GM23338 (cell line): ENCODE measurements around the gene ZNF277. TPM values are rescaled to one million over a fixed set of nuclear protein-coding genes. Genes with fewer than 3 reads are reported as not detected.
A peak's percentile ranks its signal among the peaks of the same experiment; 100 is the strongest.

Experiments
- ATAC-seq: fragments of 200-7000 bp; cut with Tn5 transposase; 3 replicates; pipeline ENCODE4 v1.9.1; 2020
- DNase-seq: peaks from one replicate; pipeline ENCODE4 v3.0.0-alpha.2; 2015; ENCODE audit warnings: low spot score
- H2AFZ ChIP-seq: fragments of 200-600 bp; sonication (generic); 2 replicates; pipeline ENCODE4 v1.8.0; 2016; ENCODE audit warnings: antibody characterized with exemption, mild to moderate bottlenecking, moderate library complexity
- H3F3A ChIP-seq: fragments of 200-600 bp; sonication (generic); replicated peaks from 2 replicates; pipeline ENCODE4 v1.8.0; 2017; ENCODE audit warnings: antibody characterized with exemption, mixed run types, low read depth
- H3K27ac ChIP-seq: fragments of 200-600 bp; sonication (generic); 2 replicates; pipeline ENCODE4 v1.6.1; 2016; ENCODE audit warnings: low read depth
- H3K27me3 ChIP-seq: fragments of 200-600 bp; sonication (generic); 2 replicates; pipeline ENCODE4 v1.8.0; 2016; ENCODE audit warnings: mild to moderate bottlenecking, mixed run types, moderate library complexity; ENCODE audit not compliant: insufficient read depth
- H3K36me3 ChIP-seq: fragments of 200-600 bp; sonication (generic); 2 replicates; pipeline ENCODE4 v1.8.0; 2016; ENCODE audit warnings: mild to moderate bottlenecking; ENCODE audit not compliant: insufficient read depth
- H3K4me1 ChIP-seq: fragments of 200-600 bp; sonication (generic); 2 replicates; pipeline ENCODE4 v1.8.0; 2016; ENCODE audit warnings: mild to moderate bottlenecking, moderate library complexity; ENCODE audit not compliant: insufficient read depth
- H3K4me2 ChIP-seq: fragments of 200-600 bp; sonication (generic); 2 replicates; pipeline ENCODE4 v1.7.1; 2017; ENCODE audit warnings: mixed run types
- H3K4me3 ChIP-seq: fragments of 200-600 bp; sonication (generic); 2 replicates; pipeline ENCODE4 v1.6.1; 2016; ENCODE audit warnings: mixed run types
- H3K79me2 ChIP-seq: fragments of 200-600 bp; sonication (generic); replicated peaks from 2 replicates; pipeline ENCODE4 v1.8.0; 2017; ENCODE audit warnings: mild to moderate bottlenecking; ENCODE audit not compliant: insufficient read depth
- H3K9me2 ChIP-seq: fragments of 200-600 bp; sonication (generic); 2 replicates; pipeline ENCODE4 v1.8.0; 2017; ENCODE audit not compliant: insufficient read depth
- H4K20me1 ChIP-seq: fragments of 200-600 bp; sonication (generic); replicated peaks from 2 replicates; pipeline ENCODE4 v1.8.0; 2017; ENCODE audit warnings: mild to moderate bottlenecking; ENCODE audit not compliant: insufficient read depth
- H3K27ac Mint-ChIP-seq: 2 replicates; pipeline ENCODE4 v1.8.0; 2020; ENCODE audit warnings: inconsistent platforms, mild to moderate bottlenecking, moderate library complexity, mixed read lengths
- H3K27me3 Mint-ChIP-seq: 3 replicates; pipeline ENCODE4 v1.8.0; 2022; ENCODE audit warnings: low read depth, mild to moderate bottlenecking, moderate library complexity, mixed read lengths, inconsistent platforms; ENCODE audit not compliant: insufficient read depth, poor library complexity
- H3K36me3 Mint-ChIP-seq: 3 replicates; pipeline ENCODE4 v1.8.0; 2021; ENCODE audit warnings: low read depth, mild to moderate bottlenecking, inconsistent platforms, moderate library complexity, mixed read lengths
- H3K4me1 Mint-ChIP-seq: 3 replicates; pipeline ENCODE4 v1.8.0; 2020; ENCODE audit warnings: mild to moderate bottlenecking, inconsistent platforms, mixed read lengths
- H3K4me3 Mint-ChIP-seq: 3 replicates; pipeline ENCODE4 v1.8.0; 2021; ENCODE audit warnings: moderate library complexity, mild to moderate bottlenecking, inconsistent platforms, mixed read lengths
- H3K9me3 Mint-ChIP-seq: 3 replicates; pipeline ENCODE4 v1.8.0; 2020; ENCODE audit warnings: moderate library complexity, mild to moderate bottlenecking, inconsistent platforms, mixed read lengths
- CREB1 ChIP-seq: fragments of 250-450 bp; sonication (Bioruptor Pico); IDR thresholded peaks from 2 replicates; pipeline ENCODE4 v1.5.0; 2020; ENCODE audit warnings: low read depth, mild to moderate bottlenecking, moderate library complexity
- CTCF ChIP-seq, 2 experiments: fragments of 200-600 bp in 1 of 2; sonication (generic) in 1 of 2; conservative IDR thresholded peaks; 2 replicates each; pipeline versions ENCODE4 v1.5.1 to v1.6.1; 2016 to 2017; ENCODE audit warnings: antibody characterized with exemption in 2 of 2, low read depth in 2 of 2, mild to moderate bottlenecking in 2 of 2, moderate library complexity in 1 of 2
- EZH2 ChIP-seq: fragments of 200-600 bp; sonication (generic); IDR thresholded peaks from one replicate; pipeline ENCODE4 v1.8.0; 2017; ENCODE audit warnings: antibody characterized with exemption, mild to moderate bottlenecking, low read depth; ENCODE audit not compliant: unreplicated experiment
- EZH2phosphoT487 ChIP-seq: fragments of 200-600 bp; sonication (generic); IDR thresholded peaks from one replicate; pipeline ENCODE4 v1.8.1; 2018; ENCODE audit warnings: antibody characterized with exemption; ENCODE audit not compliant: unreplicated experiment
- JUNB ChIP-seq: IDR thresholded peaks from one replicate; pipeline ENCODE4 v1.6.1; 2016; ENCODE audit warnings: antibody characterized with exemption; ENCODE audit not compliant: unreplicated experiment
- NANOG ChIP-seq: IDR thresholded peaks from 2 replicates; pipeline ENCODE4 v1.6.1; 2016; ENCODE audit warnings: antibody characterized with exemption, borderline replicate concordance
- POLR2AphosphoS5 ChIP-seq: IDR thresholded peaks from 2 replicates; pipeline ENCODE4 v1.6.1; 2016; ENCODE audit warnings: antibody characterized with exemption, low read depth
- STAT1 ChIP-seq: IDR thresholded peaks from one replicate; pipeline ENCODE4 v1.6.1; 2016; ENCODE audit warnings: antibody characterized with exemption; ENCODE audit not compliant: unreplicated experiment
- ZNF114 ChIP-seq: fragments of 250-450 bp; sonication (Bioruptor Pico); IDR thresholded peaks from 2 replicates; pipeline ENCODE4 v1.5.0; 2020; ENCODE audit warnings: mild to moderate bottlenecking, moderate library complexity
- ZNF331 ChIP-seq: fragments of 250-450 bp; sonication (Bioruptor Pico); IDR thresholded peaks from 2 replicates; pipeline ENCODE4 v1.5.0; 2020; ENCODE audit warnings: low read depth, mild to moderate bottlenecking, moderate library complexity
- ZNF462 ChIP-seq: fragments of 250-450 bp; sonication (Bioruptor Pico); IDR thresholded peaks from 2 replicates; pipeline ENCODE4 v1.5.0; 2020; ENCODE audit warnings: mild to moderate bottlenecking, moderate library complexity
- polyA plus RNA-seq: library from polyadenylated mRNA; unstranded; fragments of >200 nt; fragmentation: Nextera tagmentation; extraction: Ambion mirVana; gene quantifications from 2 replicates; pipeline ENCODE4 v1.2.1, GENCODE V29; 2016
- total RNA-seq: library from RNA; depleted of rRNA; stranded (reverse); fragments of >200 nt; shearing (Covaris generic); gene quantifications from 2 replicates; pipeline ENCODE4 v1.2.3, GENCODE V29; 2014

Gene ZNF277
- total and polyA plus RNA-seq, 2 experiments from 2014 or later, result 25.4 to 28.9 TPM

GRCh38 chr7:112334366-112334765 is 127.9 kb downstream of the ZNF277 start (continued):
- no peak for TF ChIP-seq EZH2phosphoT487
- no peak for TF ChIP-seq EZH2
- TF ChIP-seq ZNF114 (CRISPR knock-in tag), result no peak
- no peak for TF ChIP-seq CREB1 (CRISPR knock-in tag)
- no peak for TF ChIP-seq STAT1
- TF ChIP-seq NANOG, result no peak

- peaks cover 6% of the 10 kb centered on the region; the same call in 2 of the 3 replicates for H3K36me3 Mint-ChIP-seq
- H3K9me2 ChIP-seq, result no peaks in the 10 kb centered on the region
- DNase-seq, result no peak
- H3K4me2 ChIP-seq, result peak overlapping the region; percentile 50; the same call in 1 of the 2 replicates
- H3F3A ChIP-seq, result no peaks in the 10 kb centered on the region
- no peak overlapping the region for H2AFZ ChIP-seq
- peak overlapping the region; percentile 72; the same call in 1 of the 2 replicates for H3K27ac ChIP-seq
- H3K27me3 Mint-ChIP-seq, result no peaks in the 10 kb centered on the region
- no peak overlapping the region for H3K4me3 ChIP-seq
- peaks cover 39% of the 10 kb centered on the region for H3K4me1 Mint-ChIP-seq
- no peaks in the 10 kb centered on the region for H3K9me3 Mint-ChIP-seq
- no peak for TF ChIP-seq POLR2AphosphoS5
- H3K27ac Mint-ChIP-seq, result no peak overlapping the region
- H3K27me3 ChIP-seq, result no peaks in the 10 kb centered on the region
- no peaks in the 10 kb centered on the region for H3K79me2 ChIP-seq
- 0 out of 2 replicates have a peak, but pooled peaks cover under 1% of the 10 kb centered on the region for H3K36me3 ChIP-seq
- H4K20me1 ChIP-seq, result no peaks in the 10 kb centered on the region
- no peak overlapping the region for H3K4me3 Mint-ChIP-seq
- no peak for ATAC-seq
- H3K4me1 ChIP-seq, result peaks cover 36% of the 10 kb centered on the region
Observed at GRCh38 chr7:112336261-112336660, 129.8 kb downstream of the ZNF277 start.

- peak; percentile 80 for ATAC-seq
- Histone ChIP-seq H3K9me2 (no peaks in the 10 kb centered on the region), H3K27me3 (no peaks in the 10 kb centered on the region), H3K4me1 (peaks cover 28% of the 10 kb centered on the region), H3K36me3 (0 out of 2 replicates have a peak, but pooled peaks cover 6% of the 10 kb centered on the region), H4K20me1 (no peaks in the 10 kb centered on the region), H3K79me2 (no peaks in the 10 kb centered on the region), H3F3A (no peaks in the 10 kb centered on the region), H3K27ac (peak overlapping the region; percentile 75; the same call in 1 of the 2 replicates), H2AFZ (no peak overlapping the region), H3K4me3 (no peak overlapping the region), H3K4me2 (peak overlapping the region; percentile 64)
- DNase-seq, result peak; percentile 53
- Mint-ChIP-seq H3K27me3 (no peaks in the 10 kb centered on the region), H3K9me3 (no peaks in the 10 kb centered on the region), H3K27ac (peak overlapping the region; percentile 41), H3K4me1 (peaks cover 32% of the 10 kb centered on the region), H3K36me3 (peaks cover 11% of the 10 kb centered on the region; the same call in 2 of the 3 replicates), H3K4me3 (no peak overlapping the region)
- TF ChIP-seq ZNF462 (no peak), CREB1 (CRISPR knock-in tag) (no peak), EZH2phosphoT487 (no peak), STAT1 (no peak), ZNF114 (CRISPR knock-in tag) (no peak), CTCF (conservative IDR thresholded peaks at IDR 0.05; ENCODE audit: low read depth in 2 of 2) (no peak), ZNF331 (no peak), JUNB (no peak), EZH2 (no peak)
Observed at GRCh38 chr7:112336936-112337576, 130.6 kb downstream of the ZNF277 start.
